B cell (primary cell): ENCODE results near the gene UFSP1. TPM values are rescaled to one million over a fixed set of nuclear protein-coding genes. Genes with fewer than 3 reads are reported as not detected.
"Not testable (repeated sequence)": the region's sequence is repeated elsewhere in the genome, so short reads cannot be mapped to it uniquely, and the experiment has no call there.

Experiments used
- ATAC-seq: fragments of 200-7000 bp; cut with Tn5 transposase; one replicate; pipeline ENCODE4 v1.10.0; 2021; ENCODE audit warnings: low read depth, mild to moderate bottlenecking, moderate number of reproducible peaks, moderate library complexity
- CTCF ChIA-PET: fragments of 350-600 bp; sonication (Branson Sonifier 250); formaldehyde crosslinking; loops from one replicate; lab custom pipeline; 2021; ENCODE audit warnings: antibody characterized with exemption, inconsistent platforms; lab: Charles Lee
- POLR2A ChIA-PET: fragments of 350-600 bp; sonication (Branson Sonifier 250); formaldehyde crosslinking; loops from one replicate; lab custom pipeline; 2021; ENCODE audit warnings: antibody characterized with exemption; lab: Charles Lee
- DNase-seq: peaks from one replicate; pipeline ENCODE4 v3.0.0; 2013
- H2AFZ ChIP-seq: 2 replicates; pipeline ENCODE4 v1.6.1; 2012; ENCODE audit warnings: mild to moderate bottlenecking, low read depth, low read length; ENCODE audit not compliant: insufficient read depth, poor library complexity, severe bottlenecking
- H3K27ac ChIP-seq, 2 donors: 1 replicate in 1 of 2; 2 replicates in 1 of 2; pipeline ENCODE4 v1.5.1; 2012 to 2013; ENCODE audit warnings: low read length in 2 of 2, mild to moderate bottlenecking in 2 of 2, moderate library complexity in 1 of 2
- H3K27me3 ChIP-seq, 4 experiments: fragments of 200-600 bp in 1 of 4; sonication (generic) in 1 of 4; replicated peaks in 1 of 4; 1 replicate in 2 of 4; 2 replicates in 2 of 4; pipeline versions ENCODE4 v1.6.1 to v1.7.0; 2013 to 2016; ENCODE audit warnings: low read length in 3 of 4, mild to moderate bottlenecking in 2 of 4, mixed read lengths in 1 of 4, moderate library complexity in 1 of 4; ENCODE audit not compliant: insufficient read depth in 4 of 4, control insufficient read depth in 3 of 4; ENCODE audit errors: control extremely low read depth in 1 of 4
- H3K36me3 ChIP-seq, 2 experiments: replicated peaks in 1 of 2; 1 replicate in 1 of 2; 2 replicates in 1 of 2; pipeline versions ENCODE4 v1.6.1 to v1.7.1; 2013; ENCODE audit warnings: low read length in 1 of 2; ENCODE audit not compliant: insufficient read depth in 2 of 2, control insufficient read depth in 1 of 2; ENCODE audit errors: control extremely low read depth in 1 of 2, extremely low read depth in 1 of 2
- H3K4me1 ChIP-seq, 2 donors: fragments of 200-600 bp in 1 of 2; sonication (generic) in 1 of 2; 1 replicate in 1 of 2; 2 replicates in 1 of 2; pipeline versions ENCODE4 v1.5.1 to v1.6.1; 2013 to 2017; ENCODE audit warnings: low read length in 2 of 2; ENCODE audit not compliant: control insufficient read depth in 2 of 2, insufficient read depth in 2 of 2
- H3K4me2 ChIP-seq: replicated peaks from 2 replicates; pipeline ENCODE3; 2012; ENCODE audit warnings: mild to moderate bottlenecking, low read depth, low read length; ENCODE audit not compliant: poor library complexity, severe bottlenecking
- H3K4me3 ChIP-seq, 5 experiments: fragments of 200-600 bp in 1 of 5; sonication (generic) in 1 of 5; 1 replicate in 3 of 5; 2 replicates in 2 of 5; pipeline versions ENCODE4 v1.5.1 to v1.7.0; 2011 to 2016; ENCODE audit warnings: low read length in 4 of 5, mild to moderate bottlenecking in 4 of 5, low read depth in 2 of 5, control low read depth in 1 of 5, moderate library complexity in 1 of 5; ENCODE audit not compliant: insufficient read depth in 1 of 5; ENCODE audit errors: control extremely low read depth in 1 of 5, extremely low read depth in 1 of 5
- H3K79me2 ChIP-seq: fragments of 200-600 bp; sonication (generic); one replicate; pipeline ENCODE4 v1.6.0; 2016; ENCODE audit warnings: low read length; ENCODE audit not compliant: control insufficient read depth, insufficient read depth
- H3K9ac ChIP-seq: fragments of 200-600 bp; sonication (generic); 2 replicates; pipeline ENCODE4 v1.6.1; 2017; ENCODE audit warnings: mild to moderate bottlenecking, low read length, moderate library complexity
- H3K9me3 ChIP-seq, 3 donors: one replicate each; pipeline versions ENCODE4 v1.6.1 to v1.7.1; 2013; ENCODE audit warnings: low read length in 2 of 3; ENCODE audit not compliant: control insufficient read depth in 2 of 3, insufficient read depth in 1 of 3; ENCODE audit errors: control extremely low read depth in 1 of 3
- H4K20me1 ChIP-seq: 2 replicates; pipeline ENCODE4 v1.6.0; 2012; ENCODE audit warnings: mild to moderate bottlenecking, low read length; ENCODE audit not compliant: insufficient read depth, control insufficient read depth, poor library complexity, severe bottlenecking
- H3K27ac Mint-ChIP-seq: one replicate; pipeline ENCODE4 v1.8.0; 2021; ENCODE audit warnings: mixed read lengths
- H3K27me3 Mint-ChIP-seq: one replicate; pipeline ENCODE4 v1.8.0; 2021; ENCODE audit warnings: mixed read lengths
- H3K4me1 Mint-ChIP-seq: one replicate; pipeline ENCODE4 v1.8.0; 2021; ENCODE audit warnings: mixed read lengths
- H3K4me3 Mint-ChIP-seq: one replicate; pipeline ENCODE4 v1.8.0; 2021; ENCODE audit warnings: mixed read lengths
- H3K9me3 Mint-ChIP-seq: one replicate; pipeline ENCODE4 v1.8.0; 2022; ENCODE audit warnings: mixed read lengths; ENCODE audit not compliant: insufficient read depth
- CTCF ChIP-seq: fragments of 200-600 bp; IDR thresholded peaks from one replicate; pipeline ENCODE4 v1.8.0; 2022; ENCODE audit warnings: antibody characterized with exemption, mild to moderate bottlenecking
- EZH2 ChIP-seq: IDR thresholded peaks from 2 replicates; pipeline ENCODE4 v1.6.1; 2012; ENCODE audit warnings: borderline replicate concordance, low read depth, mild to moderate bottlenecking, moderate library complexity, low read length; ENCODE audit not compliant: insufficient read depth, poor library complexity, severe bottlenecking
- WGBS: methylation state at CpG from one replicate; pipeline ENCODE4 v1.1.5; 2013; ENCODE audit warnings: missing lambda C conversion rate; ENCODE audit not compliant: insufficient coverage; 5-methylcytosine and 5-hydroxymethylcytosine counted together
- intact Hi-C: fragments of 100-400 bp; cut with micrococcal nuclease; formaldehyde crosslinking; loops from one replicate; pipeline ENCODE4 v1.10.0; 2022
- polyA plus RNA-seq: library from polyadenylated mRNA; depleted of rRNA; stranded (reverse); fragments of >200 nt; gene quantifications from 2 replicates; pipeline ENCODE4 v1.2.3, GENCODE V29; 2012
- total RNA-seq, 2 donors: library from RNA; stranded (reverse); fragments of 120-200 nt in 1 of 2; gene quantifications; 1 replicate in 1 of 2; 2 replicates in 1 of 2; pipeline versions ENCODE4 v1.2.3 to v1.2.4, GENCODE V29; 2013 to 2022

UFSP1 gene
- total and polyA plus RNA-seq, 2 donors (not counting 1 experiment from before 2014, with no cell fraction given), result 3.6 to 4.3 TPM

GRCh38 chr7:100933734-100934133, 44.2 kb upstream of the UFSP1 start:
- Histone ChIP-seq H4K20me1 (no peaks in the 10 kb centered on the region), H3K36me3 (no peaks in the 10 kb centered on the region), H3K4me3 (no peak overlapping the region), H3K9me3 (peaks cover 0 to 26% (median 0%) of the 10 kb centered on the region in 3 donors), H3K4me1 (no peaks in the 10 kb centered on the region), H3K4me2 (no peak overlapping the region), H3K27me3 (peaks cover 0 to 6% (median 3%) of the 10 kb centered on the region in 4 experiments), H3K9ac (no peak overlapping the region), H2AFZ (no peak overlapping the region), H3K27ac (no peak overlapping the region), H3K79me2 (no peaks in the 10 kb centered on the region)
- H3K4me1 Mint-ChIP-seq, result no peaks in the 10 kb centered on the region
- intact Hi-C loops, result no loop called here
- H3K4me3 Mint-ChIP-seq, result no peak overlapping the region
- peaks cover 3% of the 10 kb centered on the region for H3K9me3 Mint-ChIP-seq
- TF ChIP-seq EZH2, result no peak
- no peak for TF ChIP-seq CTCF
- ChIA-PET POLR2A (no interaction called here), CTCF (interaction anchor here (0.5 kb wide), 1 partner anchor 210 kb away, joined by 3 read pairs; no protein-coding TSS in a partner anchor)
- 50% methylated on average over 2 of the region's 4 CpGs for WGBS
- no peak overlapping the region for H3K27ac Mint-ChIP-seq
- peaks cover 27% of the 10 kb centered on the region for H3K27me3 Mint-ChIP-seq
- DNase-seq (no peak), ATAC-seq (no peak)

- Histone ChIP-seq H3K36me3 (no peaks in the 10 kb centered on the region), H3K4me2 (no peak overlapping the region), H3K27ac (no peak overlapping the region), H4K20me1 (no peaks in the 10 kb centered on the region), H2AFZ (no peak overlapping the region), H3K79me2 (no peaks in the 10 kb centered on the region), H3K9ac (no peak overlapping the region), H3K9me3 (peaks cover 0 to 21% (median 0%) of the 10 kb centered on the region in 3 donors), H3K4me1 (no peaks in the 10 kb centered on the region), H3K4me3 (no peak overlapping the region), H3K27me3 (peaks cover 0 to 6% (median 3%) of the 10 kb centered on the region in 4 experiments)
- Mint-ChIP-seq H3K27ac (no peak overlapping the region), H3K4me3 (no peak overlapping the region), H3K9me3 (peaks cover 3% of the 10 kb centered on the region), H3K27me3 (peaks cover 17% of the 10 kb centered on the region), H3K4me1 (no peaks in the 10 kb centered on the region)
- intact Hi-C loops, result no loop called here
- TF ChIP-seq CTCF, result no peak
- no peak for TF ChIP-seq EZH2
- ChIA-PET POLR2A (no interaction called here), CTCF (no interaction called here)
- DNase-seq, result no peak
- WGBS, result no CpG with 5 or more reads among the region's 1 CpG
- ATAC-seq, result no peak
These were observed 40.3 kb upstream of the UFSP1 start for GRCh38 chr7:100929808-100930174.

- H3K9me3 ChIP-seq, CTCF ChIA-PET, H3K4me3 ChIP-seq, H3K36me3 ChIP-seq, H2AFZ ChIP-seq, DNase-seq, H3K9me3 Mint-ChIP-seq, H3K4me3 Mint-ChIP-seq, H3K79me2 ChIP-seq, H4K20me1 ChIP-seq, H3K9ac ChIP-seq, H3K27me3 ChIP-seq, H3K4me1 ChIP-seq, H3K4me2 ChIP-seq, POLR2A ChIA-PET, H3K27ac Mint-ChIP-seq, intact Hi-C loops, H3K4me1 Mint-ChIP-seq, ATAC-seq, H3K27ac ChIP-seq: not testable (repeated sequence)
- 70% methylated on average over 4 of the region's 4 CpGs for WGBS
- H3K27me3 Mint-ChIP-seq, result peaks cover 38% of the 10 kb centered on the region
These were observed 34.1 kb upstream of the UFSP1 start for GRCh38 chr7:100923616-100924015.
